CD4-positive, alpha-beta memory T cell (primary cell): ENCODE data around the gene STPG1. TPM values are rescaled to one million over a fixed set of nuclear protein-coding genes. Genes with fewer than 3 reads are reported as not detected.
A peak's percentile ranks its signal among the peaks of the same experiment; 100 is the strongest.

Source experiments
- CTCF ChIA-PET: fragments of 350-600 bp; sonication (Branson Sonifier 250); formaldehyde crosslinking; loops from one replicate; lab custom pipeline; 2021; ENCODE audit warnings: inconsistent platforms; ENCODE audit not compliant: partially characterized antibody; lab: Charles Lee
- POLR2A ChIA-PET: fragments of 350-600 bp; sonication (Branson Sonifier 250); formaldehyde crosslinking; loops from one replicate; lab custom pipeline; 2021; ENCODE audit not compliant: partially characterized antibody; lab: Charles Lee
- DNase-seq, 5 donors: peaks; one replicate each; pipeline versions ENCODE4 v3.0.0 to v3.0.0-alpha.2; 2020 to 2022; ENCODE audit warnings: mixed read lengths in 1 of 5
- H3K27ac ChIP-seq: one replicate; pipeline ENCODE4 v1.7.0; 2013; ENCODE audit warnings: low read depth, low read length
- H3K27me3 ChIP-seq: 2 replicates; pipeline ENCODE4 v1.7.0; 2013; ENCODE audit warnings: mild to moderate bottlenecking, low read length, moderate library complexity; ENCODE audit not compliant: insufficient read depth
- H3K36me3 ChIP-seq: 2 replicates; pipeline ENCODE4 v1.7.0; 2013; ENCODE audit warnings: mild to moderate bottlenecking, low read length, moderate library complexity; ENCODE audit not compliant: insufficient read depth
- H3K4me1 ChIP-seq: 2 replicates; pipeline ENCODE4 v1.7.0; 2013; ENCODE audit warnings: mild to moderate bottlenecking, low read length, moderate library complexity; ENCODE audit not compliant: insufficient read depth
- H3K4me3 ChIP-seq, 2 donors: one replicate each; pipeline ENCODE4 v1.7.0; 2013; ENCODE audit warnings: low read length in 2 of 2, mild to moderate bottlenecking in 1 of 2
- H3K9me3 ChIP-seq, 2 donors: one replicate each; pipeline ENCODE4 v1.7.0; 2013; ENCODE audit warnings: low read length in 2 of 2, control low read depth in 1 of 2; ENCODE audit not compliant: control insufficient read depth in 1 of 2
- H3K27ac Mint-ChIP-seq, 7 donors: one replicate each; pipeline ENCODE4 v1.8.0; 2020 to 2021; ENCODE audit warnings: mixed read lengths in 7 of 7, mild to moderate bottlenecking in 6 of 7, inconsistent platforms in 3 of 7, moderate library complexity in 3 of 7
- H3K27me3 Mint-ChIP-seq, 2 donors: one replicate each; pipeline ENCODE4 v1.8.0; 2020 to 2021; ENCODE audit warnings: mixed read lengths in 2 of 2
- H3K36me3 Mint-ChIP-seq, 2 donors: one replicate each; pipeline ENCODE4 v1.8.0; 2020 to 2021; ENCODE audit warnings: mixed read lengths in 2 of 2, inconsistent platforms in 1 of 2, mild to moderate bottlenecking in 1 of 2
- H3K4me1 Mint-ChIP-seq, 4 donors: one replicate each; pipeline ENCODE4 v1.8.0; 2020 to 2021; ENCODE audit warnings: mixed read lengths in 4 of 4, mild to moderate bottlenecking in 1 of 4
- H3K4me3 Mint-ChIP-seq, 8 donors: one replicate each; pipeline ENCODE4 v1.8.0; 2020 to 2021; ENCODE audit warnings: mixed read lengths in 8 of 8, mild to moderate bottlenecking in 7 of 8, moderate library complexity in 6 of 8, inconsistent platforms in 3 of 8
- H3K9me3 Mint-ChIP-seq, 8 donors: one replicate each; pipeline ENCODE4 v1.8.0; 2020 to 2021; ENCODE audit warnings: mixed read lengths in 8 of 8, mild to moderate bottlenecking in 5 of 8, inconsistent platforms in 3 of 8, moderate library complexity in 1 of 8
- intact Hi-C: fragments of 100-400 bp; cut with micrococcal nuclease; formaldehyde crosslinking; loops from one replicate; pipeline ENCODE4 v1.15.1; 2023
- polyA plus RNA-seq, 2 donors: library from polyadenylated mRNA; unstranded; fragments of 300-500 nt; fragmentation: Illumina TruSeq; gene quantifications; one replicate each; pipeline ENCODE4 v1.2.3, GENCODE V29; 2021
- total RNA-seq, 2 experiments: library from RNA; stranded (reverse); gene quantifications; one replicate each; pipeline ENCODE4 v1.2.3, GENCODE V29; 2021

The STPG1 gene
- total and polyA plus RNA-seq, 4 experiments from 2014 or later: 3.1 to 4.9 (median 3.8) TPM

DNA sequence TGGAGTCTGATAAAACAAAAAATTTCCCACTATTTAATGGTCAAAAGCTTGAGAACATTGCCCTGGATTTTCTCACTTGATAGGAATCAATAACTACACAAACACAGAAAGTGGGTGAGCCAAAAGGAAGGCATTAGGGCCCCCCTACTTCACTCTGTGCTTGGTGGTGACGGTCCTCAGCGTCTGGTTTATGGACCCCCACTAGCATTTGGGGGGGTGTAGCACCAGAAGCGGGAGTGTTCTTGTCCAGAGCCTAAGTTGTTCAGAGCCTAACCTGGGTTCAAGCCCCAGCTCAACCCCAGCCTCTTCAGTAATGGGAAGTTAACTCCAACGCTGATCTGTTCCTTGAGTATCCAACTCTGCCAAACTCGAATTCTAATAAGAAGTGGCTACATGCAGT is 33.1 kb downstream of the STPG1 start:
- ChIA-PET POLR2A (no interaction called here), CTCF (interaction anchor here (1.0 to 5.2 kb wide), 3 partner anchors 11 to 230 kb away, joined by 3 to 29 read pairs (median 6); no protein-coding TSS in a partner anchor)
- H3K9me3 Mint-ChIP-seq: no peaks in the 10 kb centered on the region
- intact Hi-C loops: no loop called here
- peaks cover 6 to 12% of the 10 kb centered on the region in 2 donors for H3K36me3 Mint-ChIP-seq
- no peak overlapping the region for H3K27ac Mint-ChIP-seq
- Histone ChIP-seq H3K36me3 (no peaks in the 10 kb centered on the region), H3K27ac (no peak overlapping the region), H3K4me1 (peaks cover 12% of the 10 kb centered on the region), H3K27me3 (no peaks in the 10 kb centered on the region), H3K9me3 (no peaks in the 10 kb centered on the region), H3K4me3 (no peak overlapping the region)
- H3K27me3 Mint-ChIP-seq: no peaks in the 10 kb centered on the region
- DNase-seq: no peak
- H3K4me3 Mint-ChIP-seq: no peak overlapping the region
- peaks cover 10 to 19% (median 13%) of the 10 kb centered on the region in 4 donors for H3K4me1 Mint-ChIP-seq

DNA sequence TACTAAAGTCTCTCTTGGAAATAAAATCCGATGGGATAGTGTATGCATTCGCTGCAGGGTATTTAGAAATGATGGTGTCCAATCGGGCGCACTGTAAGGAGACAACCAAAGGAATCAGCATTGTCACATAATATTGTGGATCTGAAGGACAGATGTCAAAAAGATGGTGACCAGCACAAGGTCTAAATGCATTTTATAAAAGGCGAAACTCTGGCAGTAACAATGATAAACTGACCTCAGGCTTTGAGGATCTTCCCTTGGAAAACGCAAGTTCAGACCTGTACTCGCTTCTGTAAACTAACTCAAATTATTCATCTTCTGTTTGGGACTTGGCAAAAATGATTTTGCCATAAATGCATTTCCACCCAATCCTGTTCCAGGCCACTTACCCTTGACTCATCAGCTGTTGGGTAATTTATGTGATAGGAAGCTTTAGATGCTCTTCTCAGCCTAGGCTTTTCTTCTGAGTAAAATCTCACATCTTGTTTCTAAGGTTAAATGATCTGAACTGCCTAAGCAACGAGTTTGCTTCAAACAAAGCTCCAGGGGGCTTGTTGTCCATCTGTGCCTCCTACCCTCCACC is 33.8 kb downstream of the STPG1 start:
- H3K27ac Mint-ChIP-seq: peak overlapping the region in 1 of 7 donors; percentile 19
- no peak for DNase-seq
- intact Hi-C loops: no loop called here

DNA sequence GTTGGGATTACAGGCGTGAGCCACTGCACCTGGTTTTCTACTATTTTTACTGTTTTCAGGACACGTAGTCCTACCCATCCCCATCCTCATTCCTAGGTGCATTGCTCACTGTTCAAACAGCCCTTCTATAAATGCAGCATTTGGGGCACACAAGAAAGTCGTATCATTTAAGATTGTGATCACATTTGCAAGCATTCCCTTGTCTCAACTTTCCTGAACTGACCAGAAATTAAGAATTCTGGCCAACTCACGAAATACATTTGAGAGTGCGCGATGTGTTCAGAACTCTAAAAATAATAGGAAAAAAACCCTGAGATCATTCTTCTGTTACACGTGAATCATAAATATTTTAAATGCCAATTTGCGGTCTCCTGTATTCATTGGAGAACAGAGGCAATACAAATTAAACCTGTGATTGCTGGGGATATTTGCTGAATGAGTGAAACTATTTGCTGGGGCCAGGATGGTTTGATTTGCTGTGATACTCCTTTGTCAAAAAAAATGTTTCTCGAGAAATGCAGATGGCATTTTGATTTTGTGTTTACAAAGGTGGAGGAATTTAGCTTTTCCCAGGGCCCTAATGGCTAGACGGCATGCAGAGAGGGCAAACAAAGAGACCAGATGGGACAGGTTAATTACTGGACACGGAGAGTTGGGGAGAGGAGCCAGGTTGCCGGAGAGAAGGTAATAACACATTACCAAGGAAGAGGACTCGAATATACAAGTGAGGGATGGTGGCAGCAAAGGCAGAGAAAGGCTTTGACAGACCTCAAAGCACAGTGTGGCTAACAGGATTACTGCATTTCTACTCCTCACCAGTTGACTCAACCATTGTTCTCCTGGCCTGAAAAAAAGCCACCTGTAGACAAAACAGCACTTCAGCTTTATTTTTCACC is 38.4 kb downstream of the STPG1 start:
- H3K27ac ChIP-seq: no peak overlapping the region
- intact Hi-C loops: no loop called here
- H3K36me3 ChIP-seq: no peaks in the 10 kb centered on the region
- ChIA-PET POLR2A (no interaction called here), CTCF (no interaction called here)
- no peak for DNase-seq
- H3K27me3 Mint-ChIP-seq: no peaks in the 10 kb centered on the region
- H3K4me3 Mint-ChIP-seq: no peak overlapping the region
- H3K4me1 ChIP-seq: no peaks in the 10 kb centered on the region
- H3K27ac Mint-ChIP-seq: no peak overlapping the region
- H3K9me3 ChIP-seq: no peaks in the 10 kb centered on the region
- H3K4me1 Mint-ChIP-seq: no peaks in the 10 kb centered on the region
- H3K4me3 ChIP-seq: no peak overlapping the region
- H3K27me3 ChIP-seq: no peaks in the 10 kb centered on the region
- H3K9me3 Mint-ChIP-seq: no peaks in the 10 kb centered on the region
- H3K36me3 Mint-ChIP-seq: peaks cover 3 to 7% of the 10 kb centered on the region in 2 donors

More for the DNA sequence above, 33.8 kb downstream of the STPG1 start:
- Mint-ChIP-seq H3K9me3 (no peaks in the 10 kb centered on the region), H3K4me1 (peaks cover 7 to 13% (median 8%) of the 10 kb centered on the region in 4 donors), H3K27me3 (no peaks in the 10 kb centered on the region), H3K36me3 (peaks cover 6 to 12% of the 10 kb centered on the region in 2 donors), H3K4me3 (no peak overlapping the region)
- peaks cover 5% of the 10 kb centered on the region for H3K4me1 ChIP-seq
- POLR2A ChIA-PET: no interaction called here
- no peaks in the 10 kb centered on the region for H3K27me3 ChIP-seq
- CTCF ChIA-PET: interaction anchor here (1.0 to 5.2 kb wide), 3 partner anchors 11 to 229 kb away, joined by 3 to 29 read pairs (median 6); no protein-coding TSS in a partner anchor
- H3K36me3 ChIP-seq: no peaks in the 10 kb centered on the region
- no peak overlapping the region for H3K4me3 ChIP-seq
- H3K27ac ChIP-seq: no peak overlapping the region
- H3K9me3 ChIP-seq: no peaks in the 10 kb centered on the region

DNA sequence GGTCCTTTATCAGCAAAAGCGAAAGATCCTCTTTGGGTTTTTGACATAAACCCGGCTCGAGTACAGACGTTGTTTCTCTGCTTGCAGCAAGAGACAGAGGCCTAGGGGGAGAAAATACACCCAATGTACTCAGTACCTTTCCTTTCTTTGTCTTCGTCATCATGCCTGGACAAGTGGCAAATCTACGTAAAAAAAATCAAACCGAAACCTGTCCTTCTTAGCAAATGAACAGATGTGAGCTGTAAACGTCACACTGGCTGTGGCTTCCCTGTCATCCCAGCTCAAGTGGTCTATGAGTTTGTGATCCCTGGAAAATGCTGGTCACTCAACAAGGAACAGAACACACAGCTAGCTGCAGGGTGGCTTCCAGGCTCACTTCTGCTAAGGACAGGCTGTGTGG is 39.9 kb downstream of the STPG1 start:
- no peaks in the 10 kb centered on the region for H3K9me3 ChIP-seq
- H3K4me1 Mint-ChIP-seq: no peaks in the 10 kb centered on the region
- no peaks in the 10 kb centered on the region for H3K27me3 ChIP-seq
- no peak overlapping the region for H3K4me3 ChIP-seq
- DNase-seq: no peak
- peak overlapping the region in 1 of 7 donors; percentile 52 for H3K27ac Mint-ChIP-seq
- H3K4me1 ChIP-seq: no peaks in the 10 kb centered on the region
- intact Hi-C loops: no loop called here
- peaks cover 0 to under 1% of the 10 kb centered on the region in 2 donors for H3K36me3 Mint-ChIP-seq
- POLR2A ChIA-PET: no interaction called here
- H3K36me3 ChIP-seq: no peaks in the 10 kb centered on the region
- H3K27me3 Mint-ChIP-seq: no peaks in the 10 kb centered on the region
- no peak overlapping the region for H3K4me3 Mint-ChIP-seq
- CTCF ChIA-PET: interaction anchor here (1.1 kb wide), 2 partner anchors 17 to 175 kb away, joined by 3 to 4 read pairs; no protein-coding TSS in a partner anchor
- no peaks in the 10 kb centered on the region for H3K9me3 Mint-ChIP-seq
- H3K27ac ChIP-seq: no peak overlapping the region

DNA sequence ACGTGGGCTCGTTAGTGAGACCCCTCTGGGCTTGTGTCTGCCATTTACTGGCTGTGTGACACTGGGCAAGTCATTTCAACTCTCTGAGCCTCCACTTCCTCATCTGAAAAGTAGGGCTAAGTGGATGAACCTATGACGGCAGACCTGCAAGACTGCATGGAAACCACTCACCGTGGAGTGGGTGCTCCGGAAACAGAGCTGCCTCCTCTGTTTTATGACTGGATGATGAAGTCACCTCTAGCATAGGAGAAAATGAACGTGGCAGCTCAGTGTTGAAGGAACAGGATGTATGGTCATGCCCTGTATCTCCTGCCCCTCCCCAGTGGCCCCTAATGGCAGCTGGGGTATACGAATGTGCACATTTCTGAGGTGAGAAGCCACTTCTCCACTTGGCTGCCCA is 40.5 kb downstream of the STPG1 start:
- Mint-ChIP-seq H3K4me3 (no peak overlapping the region), H3K36me3 (no peaks in the 10 kb centered on the region), H3K9me3 (no peaks in the 10 kb centered on the region), H3K4me1 (no peaks in the 10 kb centered on the region), H3K27ac (no peak overlapping the region), H3K27me3 (no peaks in the 10 kb centered on the region)
- no peaks in the 10 kb centered on the region for H3K4me1 ChIP-seq
- no peak overlapping the region for H3K4me3 ChIP-seq
- H3K27ac ChIP-seq: no peak overlapping the region
- DNase-seq: no peak
- no peaks in the 10 kb centered on the region for H3K27me3 ChIP-seq
- ChIA-PET POLR2A (no interaction called here), CTCF (interaction anchor here (1.1 kb wide), 1 partner anchor 174 kb away, joined by 4 read pairs; no protein-coding TSS in a partner anchor)
- no peaks in the 10 kb centered on the region for H3K36me3 ChIP-seq
- intact Hi-C loops: no loop called here
- H3K9me3 ChIP-seq: no peaks in the 10 kb centered on the region

DNA sequence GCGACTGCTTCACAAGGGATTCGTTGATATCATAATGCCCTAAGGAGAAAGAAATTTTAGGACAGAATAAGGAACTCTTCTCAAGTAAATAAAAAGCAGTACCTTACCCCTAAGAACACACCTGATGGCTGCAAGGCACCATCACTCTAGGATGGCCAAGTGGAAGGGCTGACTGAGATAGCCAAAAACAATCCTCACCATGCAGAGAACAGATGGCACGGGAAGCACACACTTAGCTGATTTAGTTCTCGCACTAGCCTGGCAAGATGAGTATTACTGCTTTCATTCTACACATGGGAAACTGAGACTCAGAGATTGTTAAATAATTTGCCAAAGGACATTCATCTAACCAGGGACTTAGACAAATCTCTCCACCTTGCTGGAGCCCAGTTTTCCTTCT is 43.8 kb downstream of the STPG1 start:
- Mint-ChIP-seq H3K4me3 (no peak overlapping the region), H3K27ac (no peak overlapping the region), H3K4me1 (no peaks in the 10 kb centered on the region), H3K9me3 (no peaks in the 10 kb centered on the region), H3K36me3 (peaks cover 0 to 4% of the 10 kb centered on the region in 2 donors), H3K27me3 (no peaks in the 10 kb centered on the region)
- ChIA-PET POLR2A (no interaction called here), CTCF (no interaction called here)
- Histone ChIP-seq H3K27ac (no peak overlapping the region), H3K36me3 (no peaks in the 10 kb centered on the region), H3K27me3 (no peaks in the 10 kb centered on the region), H3K4me1 (no peaks in the 10 kb centered on the region), H3K4me3 (no peak overlapping the region), H3K9me3 (no peaks in the 10 kb centered on the region)
- intact Hi-C loops: no loop called here
- no peak for DNase-seq

DNA sequence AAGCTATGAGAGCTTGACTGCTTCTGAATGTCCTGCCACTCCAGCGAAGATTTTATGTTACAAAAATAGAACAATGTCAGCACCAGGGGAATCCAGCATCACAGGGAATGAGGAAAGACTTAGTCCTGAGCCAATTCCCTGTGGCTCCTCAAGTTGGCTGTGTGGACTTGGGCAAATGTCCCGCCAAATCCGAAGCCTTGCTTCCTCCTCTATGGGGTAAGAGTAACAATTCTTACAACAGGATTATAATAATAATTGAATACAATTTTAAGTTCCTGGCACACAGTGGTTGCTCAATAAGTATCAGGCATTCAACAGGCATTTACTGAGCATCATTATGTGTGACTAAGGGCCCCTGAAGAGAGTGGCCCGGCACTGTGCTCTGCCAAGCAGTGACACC is 44.4 kb downstream of the STPG1 start:
- no peak overlapping the region for H3K27ac ChIP-seq
- Mint-ChIP-seq H3K27ac (no peak overlapping the region), H3K36me3 (peaks cover 0 to 4% of the 10 kb centered on the region in 2 donors), H3K4me3 (no peak overlapping the region), H3K4me1 (no peaks in the 10 kb centered on the region), H3K9me3 (no peaks in the 10 kb centered on the region), H3K27me3 (no peaks in the 10 kb centered on the region)
- no peaks in the 10 kb centered on the region for H3K4me1 ChIP-seq
- no peaks in the 10 kb centered on the region for H3K9me3 ChIP-seq
- intact Hi-C loops: no loop called here
- H3K36me3 ChIP-seq: no peaks in the 10 kb centered on the region
- DNase-seq: no peak
- H3K4me3 ChIP-seq: no peak overlapping the region
- no peaks in the 10 kb centered on the region for H3K27me3 ChIP-seq
- ChIA-PET POLR2A (no interaction called here), CTCF (no interaction called here)
